Activated CD8-positive, alpha-beta memory T cell treated with anti-CD3 and anti-CD28 coated beads, Interleukin-2, amount 10 ng/mL, durations not matched to agents 7 days and 5 days (primary cell): ENCODE data around the gene KCNN1. TPM values are rescaled to one million over a fixed set of nuclear protein-coding genes. Genes with fewer than 3 reads are reported as not detected.
"Not testable (repeated sequence)": the region's sequence is repeated elsewhere in the genome, so short reads cannot be mapped to it uniquely, and the experiment has no call there.

Experiments
- ATAC-seq: fragments of 150-1000 bp; cut with Tn5 transposase; one replicate; pipeline ENCODE4 v1.10.0; 2021; ENCODE audit warnings: moderate library complexity
- CTCF ChIA-PET: fragments of 350-600 bp; sonication (Branson Sonifier 250); formaldehyde crosslinking; loops from one replicate; lab custom pipeline; 2021; ENCODE audit warnings: antibody characterized with exemption; lab: Charles Lee
- DNase-seq: peaks from one replicate; pipeline ENCODE4 v3.0.0-alpha.2; 2020
- H3K27ac Mint-ChIP-seq: one replicate; pipeline ENCODE4 v1.8.0; 2021; ENCODE audit warnings: mild to moderate bottlenecking, mixed read lengths
- H3K27me3 Mint-ChIP-seq: one replicate; pipeline ENCODE4 v1.8.0; 2021; ENCODE audit warnings: mixed read lengths
- H3K36me3 Mint-ChIP-seq: one replicate; pipeline ENCODE4 v1.8.0; 2021; ENCODE audit warnings: mild to moderate bottlenecking, mixed read lengths
- H3K4me1 Mint-ChIP-seq: one replicate; pipeline ENCODE4 v1.8.0; 2021; ENCODE audit warnings: mixed read lengths
- H3K4me3 Mint-ChIP-seq: one replicate; pipeline ENCODE4 v1.8.0; 2021; ENCODE audit warnings: mild to moderate bottlenecking, moderate library complexity, mixed read lengths
- H3K9me3 Mint-ChIP-seq: one replicate; pipeline ENCODE4 v1.8.0; 2022; ENCODE audit warnings: low read depth, mixed read lengths
- total RNA-seq, 2 experiments: library from RNA; stranded (reverse); gene quantifications; one replicate each; pipeline ENCODE4 v1.2.3, GENCODE V29; 2021

KCNN1 gene
- total RNA-seq, 2 experiments from 2014 or later = 0.21 TPM; not detected in 1

DNA sequence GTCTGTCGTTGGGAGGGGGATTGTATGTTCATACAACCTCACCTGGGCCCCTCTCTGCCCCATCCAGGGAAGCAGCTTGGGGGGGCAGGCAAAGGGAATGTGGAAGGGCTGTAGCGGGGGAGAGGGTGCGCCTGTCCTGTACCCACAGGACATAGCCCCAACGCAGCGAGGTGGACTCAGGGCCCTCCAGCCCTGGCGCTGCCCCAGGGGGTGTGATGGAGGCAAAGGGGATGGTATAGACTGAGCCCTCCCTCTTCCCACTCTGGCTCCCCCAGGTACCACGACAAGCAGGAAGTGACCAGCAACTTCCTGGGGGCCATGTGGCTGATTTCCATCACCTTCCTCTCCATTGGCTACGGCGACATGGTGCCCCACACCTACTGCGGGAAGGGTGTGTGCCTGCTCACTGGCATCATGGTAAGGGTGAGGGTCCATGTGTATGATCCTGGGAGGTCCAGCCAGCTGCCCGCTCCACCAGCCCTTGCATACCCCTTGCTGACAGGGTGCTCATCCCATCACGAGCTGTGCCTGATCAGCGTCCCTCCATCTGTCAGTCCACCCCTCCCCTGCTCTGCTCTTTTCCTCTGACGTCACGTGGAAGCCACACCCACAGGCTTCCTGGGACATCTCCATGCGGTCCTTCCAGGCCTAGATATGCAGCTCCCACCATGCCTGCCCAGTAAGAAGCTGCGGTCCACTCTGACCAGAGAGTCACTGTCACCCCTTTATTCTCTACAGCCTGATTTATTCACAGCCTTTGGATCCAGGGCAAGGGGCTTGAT is 18.3 kb downstream of the KCNN1 start:
- CTCF ChIA-PET = no interaction called here
- Mint-ChIP-seq H3K27me3 (peaks cover 4% of the 10 kb centered on the region), H3K27ac (no peak overlapping the region), H3K4me3 (no peak overlapping the region), H3K4me1 (no peaks in the 10 kb centered on the region), H3K36me3 (no peaks in the 10 kb centered on the region), H3K9me3 (no peaks in the 10 kb centered on the region)
- DNase-seq (no peak), ATAC-seq (no peak)

DNA sequence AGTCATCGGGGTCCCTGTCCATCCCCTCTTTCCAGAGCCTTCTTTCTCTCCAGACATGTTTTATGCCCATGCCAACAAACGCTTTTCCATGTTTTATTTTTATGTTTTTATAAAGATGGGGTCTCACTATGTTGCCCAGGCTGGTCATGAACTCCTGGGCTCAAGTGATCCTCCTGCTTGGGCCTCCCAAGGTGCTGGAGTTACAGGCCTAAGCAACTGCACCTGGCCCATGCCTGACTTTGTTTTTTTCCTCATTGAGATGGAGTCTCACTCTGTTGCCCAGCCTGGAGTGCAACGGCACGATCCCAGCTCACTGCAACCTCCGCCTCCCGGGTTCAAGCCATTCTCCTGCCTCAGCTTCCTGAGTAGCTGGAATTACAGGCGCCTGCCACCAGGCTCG is 19.7 kb downstream of the KCNN1 start:
- ATAC-seq, H3K9me3 Mint-ChIP-seq, H3K27me3 Mint-ChIP-seq, CTCF ChIA-PET, H3K4me1 Mint-ChIP-seq, H3K36me3 Mint-ChIP-seq, DNase-seq, H3K27ac Mint-ChIP-seq, H3K4me3 Mint-ChIP-seq: not testable (repeated sequence)

DNA sequence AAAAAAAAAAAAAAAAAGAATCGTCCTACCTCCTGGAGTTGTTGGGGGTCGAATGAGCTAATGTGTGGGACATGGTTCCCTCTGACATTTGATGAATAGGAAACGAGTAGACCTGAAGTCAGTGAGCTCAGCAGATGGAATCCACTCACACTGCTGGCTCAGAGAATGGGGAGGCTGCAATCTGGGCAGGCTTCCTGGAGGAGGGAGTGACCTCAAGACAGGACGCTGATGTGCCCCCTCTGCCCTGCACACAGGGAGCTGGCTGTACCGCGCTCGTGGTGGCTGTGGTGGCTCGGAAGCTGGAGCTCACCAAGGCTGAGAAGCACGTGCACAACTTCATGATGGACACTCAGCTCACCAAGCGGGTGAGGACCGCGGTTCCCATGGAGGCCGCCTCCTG is 21.3 kb downstream of the KCNN1 start:
- Mint-ChIP-seq H3K9me3 (no peaks in the 10 kb centered on the region), H3K27me3 (no peaks in the 10 kb centered on the region), H3K36me3 (no peaks in the 10 kb centered on the region), H3K27ac (no peak overlapping the region), H3K4me1 (no peaks in the 10 kb centered on the region), H3K4me3 (no peak overlapping the region)
- ATAC-seq (no peak), DNase-seq (no peak)
- CTCF ChIA-PET = interaction anchor here (1.8 kb wide), 1 partner anchor 10 kb away, joined by 5 read pairs; no protein-coding TSS in a partner anchor

DNA sequence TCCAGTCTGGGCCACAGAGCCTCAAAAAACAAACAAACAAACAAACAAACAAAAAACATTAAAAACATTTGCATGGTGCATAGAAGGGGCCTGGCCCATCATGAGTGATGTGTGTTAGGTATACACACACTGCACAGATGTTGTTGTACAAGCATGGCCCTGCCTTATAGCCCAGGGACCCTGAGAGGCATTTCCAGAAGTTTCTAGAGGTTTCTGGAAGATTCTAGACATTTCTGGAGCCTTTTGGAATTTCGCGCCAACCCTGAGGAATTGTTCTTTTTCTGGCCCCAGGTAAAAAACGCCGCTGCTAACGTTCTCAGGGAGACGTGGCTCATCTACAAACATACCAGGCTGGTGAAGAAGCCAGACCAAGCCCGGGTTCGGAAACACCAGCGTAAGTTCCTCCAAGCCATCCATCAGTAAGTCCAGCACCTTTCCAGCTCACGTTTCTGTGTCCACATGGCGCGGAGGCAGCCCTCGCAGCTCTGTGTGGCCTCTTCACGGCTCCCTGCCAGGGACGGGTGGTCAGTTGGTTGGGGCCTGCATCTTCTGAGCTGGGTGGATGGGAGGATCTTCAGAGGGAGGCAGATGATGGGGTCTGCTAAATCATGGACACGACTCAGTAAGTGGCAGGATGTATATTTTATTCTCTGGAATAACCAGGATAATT is 22.7 kb downstream of the KCNN1 start:
- H3K4me3 Mint-ChIP-seq = no peak overlapping the region
- no peaks in the 10 kb centered on the region for H3K4me1 Mint-ChIP-seq
- no peaks in the 10 kb centered on the region for H3K36me3 Mint-ChIP-seq
- H3K27me3 Mint-ChIP-seq = peaks cover 1% of the 10 kb centered on the region
- ATAC-seq (no peak), DNase-seq (no peak)
- CTCF ChIA-PET = interaction anchor here (1.8 kb wide), 1 partner anchor 8 kb away, joined by 5 read pairs; no protein-coding TSS in a partner anchor
- no peaks in the 10 kb centered on the region for H3K9me3 Mint-ChIP-seq
- no peak overlapping the region for H3K27ac Mint-ChIP-seq

DNA sequence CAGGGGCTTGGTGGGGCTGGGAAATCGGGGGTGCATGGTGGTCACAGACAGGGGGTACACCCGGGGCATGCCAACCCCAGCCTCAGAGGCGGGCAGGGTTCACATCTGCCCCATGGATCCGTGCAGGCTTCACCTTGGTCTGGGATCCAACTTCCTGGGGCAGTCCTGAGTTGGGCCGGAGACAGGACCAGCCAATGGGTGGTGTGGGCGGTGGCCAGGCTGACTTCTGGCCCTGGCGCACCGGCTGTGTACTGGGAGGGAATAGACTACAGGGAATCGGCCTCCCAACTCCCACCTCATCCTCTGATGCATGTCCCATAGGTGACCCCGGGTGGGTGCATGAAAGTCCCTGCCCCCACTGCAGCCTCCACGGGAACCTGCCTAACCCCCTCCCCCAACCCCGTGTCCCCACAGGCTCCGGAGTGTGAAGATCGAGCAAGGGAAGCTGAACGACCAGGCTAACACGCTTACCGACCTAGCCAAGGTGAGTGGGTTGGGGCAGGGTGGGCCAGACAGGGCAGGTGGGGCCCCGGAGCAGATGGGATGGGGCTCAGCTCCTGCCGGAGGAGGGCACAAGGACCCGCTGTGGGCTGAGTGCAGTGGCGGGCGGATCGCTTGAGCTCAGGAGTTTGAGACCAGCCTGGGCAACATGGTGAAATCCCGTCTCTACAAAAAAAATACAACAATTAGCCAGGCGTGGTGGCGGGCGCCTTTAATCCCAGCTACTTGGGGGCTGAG is 26.3 kb downstream of the KCNN1 start:
- ATAC-seq (no peak), DNase-seq (no peak)
- Mint-ChIP-seq H3K9me3 (no peaks in the 10 kb centered on the region), H3K4me1 (peaks cover 2% of the 10 kb centered on the region), H3K4me3 (no peak overlapping the region), H3K27ac (no peak overlapping the region), H3K36me3 (no peaks in the 10 kb centered on the region), H3K27me3 (peaks cover 5% of the 10 kb centered on the region)
- CTCF ChIA-PET = interaction anchor here (1.1 to 12.0 kb wide), 7 partner anchors 14 to 134 kb away, joined by 4 to 301 read pairs (median 7); partner anchors contain the start of genes CCDC124, KCNN1 and RPL18A

DNA sequence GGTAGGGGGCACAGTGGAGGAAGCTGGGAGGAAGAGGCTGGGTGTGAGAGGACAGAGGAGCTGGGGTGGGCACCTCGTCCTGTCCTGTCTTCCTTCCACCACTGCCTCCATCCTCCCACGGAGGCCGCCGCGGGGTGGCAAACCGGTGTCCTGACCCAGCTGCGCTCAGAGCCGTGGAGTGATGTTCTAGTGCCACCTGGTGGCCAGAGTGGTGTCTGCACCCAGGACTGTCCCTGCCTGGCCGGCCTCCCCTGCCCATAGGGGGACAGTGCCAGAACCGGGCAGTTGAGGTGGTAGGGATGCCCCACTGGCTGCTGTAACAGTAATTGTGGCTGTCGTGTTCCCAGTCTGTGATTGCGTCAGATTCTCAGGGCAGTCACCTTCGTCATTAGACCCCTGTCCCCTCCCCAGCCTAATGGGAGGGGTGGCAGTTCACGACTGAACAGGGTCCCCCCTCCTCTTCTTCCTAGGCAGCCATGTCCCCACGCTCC is 30.0 kb downstream of the KCNN1 start:
- H3K27ac Mint-ChIP-seq = no peak overlapping the region
- DNase-seq (peak; percentile 89), ATAC-seq (peak; percentile 50)
- H3K4me3 Mint-ChIP-seq = no peak overlapping the region
- peaks cover 15% of the 10 kb centered on the region for H3K4me1 Mint-ChIP-seq
- H3K27me3 Mint-ChIP-seq = peaks cover 5% of the 10 kb centered on the region
- no peaks in the 10 kb centered on the region for H3K9me3 Mint-ChIP-seq
- no peaks in the 10 kb centered on the region for H3K36me3 Mint-ChIP-seq
- CTCF ChIA-PET = interaction anchor here (0.5 to 12.0 kb wide), 18 partner anchors 11 to 570 kb away, joined by 3 to 301 read pairs (median 5); partner anchors contain the start of genes ARRDC2, CCDC124, KCNN1 and RPL18A

DNA sequence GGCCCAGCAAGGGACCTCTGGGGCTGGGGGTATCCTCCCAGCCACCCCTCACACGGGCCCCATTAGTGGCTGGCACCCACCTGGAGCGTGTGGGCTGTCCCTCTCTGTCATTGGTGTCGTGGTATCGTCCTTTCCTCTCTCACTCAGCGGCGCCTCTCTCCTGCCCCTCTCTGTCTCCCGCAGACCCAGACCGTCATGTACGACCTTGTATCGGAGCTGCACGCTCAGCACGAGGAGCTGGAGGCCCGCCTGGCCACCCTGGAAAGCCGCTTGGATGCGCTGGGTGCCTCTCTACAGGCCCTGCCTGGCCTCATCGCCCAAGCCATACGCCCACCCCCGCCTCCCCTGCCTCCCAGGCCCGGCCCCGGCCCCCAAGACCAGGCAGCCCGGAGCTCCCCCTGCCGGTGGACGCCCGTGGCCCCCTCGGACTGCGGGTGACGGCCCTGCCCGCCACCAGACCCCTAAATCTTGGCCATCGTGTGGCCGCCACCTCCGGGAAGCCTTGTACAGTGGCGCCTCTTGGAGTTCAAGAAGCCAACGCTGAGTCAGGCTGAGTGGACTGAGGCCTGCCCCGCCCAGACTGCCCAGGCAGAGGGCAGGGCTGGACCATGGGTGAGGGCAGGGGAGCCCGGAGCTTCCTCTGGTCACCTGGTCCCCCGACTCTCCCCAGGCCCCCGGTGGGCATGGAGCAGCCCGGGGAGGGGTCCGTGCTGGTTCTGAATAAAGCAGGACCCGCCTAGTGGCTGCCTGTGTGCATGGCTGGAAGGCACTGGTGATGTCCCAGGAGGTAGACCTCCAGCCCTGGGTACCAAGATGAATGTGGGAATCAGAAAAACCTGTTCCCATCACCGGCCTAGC is 31.3 kb downstream of the KCNN1 start:
- H3K27me3 Mint-ChIP-seq = peaks cover 5% of the 10 kb centered on the region
- H3K4me3 Mint-ChIP-seq = no peak overlapping the region
- no peak overlapping the region for H3K27ac Mint-ChIP-seq
- H3K36me3 Mint-ChIP-seq = no peaks in the 10 kb centered on the region
- no peak for DNase-seq
- no peak for ATAC-seq
- H3K4me1 Mint-ChIP-seq = peaks cover 23% of the 10 kb centered on the region
- CTCF ChIA-PET = interaction anchor here (0.6 to 12.0 kb wide), 17 partner anchors 10 to 143 kb away, joined by 3 to 301 read pairs (median 5); partner anchors contain the start of genes ARRDC2, CCDC124, KCNN1 and RPL18A
- H3K9me3 Mint-ChIP-seq = no peaks in the 10 kb centered on the region

DNA sequence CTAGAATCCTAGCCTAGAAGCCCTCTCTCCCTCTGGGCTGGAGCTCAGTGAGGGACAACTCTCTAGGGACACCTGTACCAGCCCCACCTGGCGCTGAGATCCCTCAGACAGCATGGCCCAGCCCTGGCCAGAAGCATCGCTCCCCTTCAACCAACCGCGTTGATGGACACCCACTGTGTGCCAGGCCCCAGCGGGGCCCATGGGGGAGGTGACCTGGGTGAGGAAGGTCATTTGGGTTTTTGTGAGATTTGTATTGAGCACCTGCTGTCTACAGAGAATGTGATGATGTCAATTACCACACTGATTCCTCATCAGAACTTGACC is 31.9 kb downstream of the KCNN1 start:
- Mint-ChIP-seq H3K27ac (no peak overlapping the region), H3K4me3 (no peak overlapping the region), H3K4me1 (peaks cover 26% of the 10 kb centered on the region), H3K27me3 (peaks cover 5% of the 10 kb centered on the region), H3K36me3 (no peaks in the 10 kb centered on the region), H3K9me3 (no peaks in the 10 kb centered on the region)
- CTCF ChIA-PET = interaction anchor here (1.2 to 12.0 kb wide), 6 partner anchors 52 to 139 kb away, joined by 3 to 301 read pairs (median 14); partner anchors contain the start of genes CCDC124, RPL18A and SLC5A5
- DNase-seq (no peak), ATAC-seq (no peak)

DNA sequence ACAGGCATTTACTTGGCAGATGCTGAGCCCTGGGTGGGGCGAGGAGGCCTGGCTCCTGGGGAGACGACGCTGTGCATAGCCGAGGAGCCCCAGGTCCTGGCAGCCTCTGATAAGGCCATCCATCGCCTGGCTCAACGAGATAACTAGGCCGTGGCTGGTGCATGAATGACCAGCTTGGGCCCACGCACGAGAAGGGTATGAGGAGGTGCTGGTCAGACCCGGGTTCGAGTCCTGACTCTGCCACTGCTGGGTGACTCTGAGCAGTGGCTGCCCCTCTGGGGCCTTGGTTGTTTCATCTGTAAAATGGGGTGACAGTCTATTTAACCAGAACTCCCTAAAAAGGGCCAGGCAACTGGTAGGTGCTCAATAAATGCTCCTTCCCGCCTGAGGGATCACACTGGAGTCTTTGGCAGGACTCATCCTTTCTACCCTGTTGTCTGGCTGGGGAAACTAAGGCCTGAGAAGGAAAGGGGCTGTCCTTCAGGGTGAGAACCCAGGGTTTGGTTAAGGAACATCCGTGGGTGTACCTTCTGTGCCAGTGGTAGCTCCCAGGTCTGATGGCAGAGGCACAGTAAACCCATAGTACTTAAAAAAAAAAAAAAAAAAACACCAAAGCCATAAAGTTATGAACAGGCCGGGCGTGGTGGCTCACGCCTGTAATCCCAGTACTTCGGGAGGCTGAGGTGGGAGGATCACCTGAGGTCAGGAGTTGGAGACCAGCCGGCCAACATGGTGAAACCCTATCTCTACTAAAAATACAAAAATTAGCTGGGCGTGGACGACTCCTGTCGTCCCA is 33.0 kb downstream of the KCNN1 start:
- Mint-ChIP-seq H3K4me3 (peak overlapping the region; percentile 79), H3K27ac (peak overlapping the region; percentile 99), H3K36me3 (no peaks in the 10 kb centered on the region), H3K9me3 (no peaks in the 10 kb centered on the region), H3K27me3 (peaks cover under 1% of the 10 kb centered on the region), H3K4me1 (peaks cover 26% of the 10 kb centered on the region)
- ATAC-seq (no peak), DNase-seq (no peak)
- CTCF ChIA-PET = interaction anchor here (0.6 to 12.0 kb wide), 6 partner anchors 55 to 1591 kb away, joined by 3 to 301 read pairs (median 5); partner anchors contain the start of gene CCDC124

DNA sequence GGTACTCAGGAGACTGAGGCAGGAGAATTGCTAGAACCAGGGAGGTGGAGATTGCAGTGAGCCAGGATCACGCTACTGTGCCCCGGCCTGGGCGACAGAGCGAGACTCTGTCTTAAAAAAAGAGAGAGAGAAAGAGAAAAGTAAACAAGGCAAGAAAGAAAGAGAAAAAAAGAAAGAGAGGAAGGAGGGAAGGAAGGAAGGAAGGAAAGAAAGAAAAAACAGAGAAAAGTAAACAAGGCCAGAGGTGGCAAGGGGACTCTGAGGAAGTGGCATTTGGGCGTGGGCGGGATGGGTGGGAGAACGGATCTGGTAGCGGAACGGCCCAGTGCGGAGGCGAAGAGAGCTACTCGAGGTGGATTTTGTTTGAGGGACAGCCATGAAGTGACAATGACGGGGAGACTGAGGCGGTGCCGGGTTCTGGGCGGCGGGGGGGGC is 33.6 kb downstream of the KCNN1 start:
- CTCF ChIA-PET = interaction anchor here (0.6 to 12.0 kb wide), 8 partner anchors 55 to 1590 kb away, joined by 3 to 301 read pairs (median 6); partner anchors contain the start of gene CCDC124
- DNase-seq (no peak), ATAC-seq (no peak)
- Mint-ChIP-seq H3K9me3 (no peaks in the 10 kb centered on the region), H3K27ac (peak overlapping the region; percentile 99), H3K4me3 (peak overlapping the region; percentile 79), H3K4me1 (peaks cover 26% of the 10 kb centered on the region), H3K36me3 (no peaks in the 10 kb centered on the region), H3K27me3 (no peaks in the 10 kb centered on the region)

DNA sequence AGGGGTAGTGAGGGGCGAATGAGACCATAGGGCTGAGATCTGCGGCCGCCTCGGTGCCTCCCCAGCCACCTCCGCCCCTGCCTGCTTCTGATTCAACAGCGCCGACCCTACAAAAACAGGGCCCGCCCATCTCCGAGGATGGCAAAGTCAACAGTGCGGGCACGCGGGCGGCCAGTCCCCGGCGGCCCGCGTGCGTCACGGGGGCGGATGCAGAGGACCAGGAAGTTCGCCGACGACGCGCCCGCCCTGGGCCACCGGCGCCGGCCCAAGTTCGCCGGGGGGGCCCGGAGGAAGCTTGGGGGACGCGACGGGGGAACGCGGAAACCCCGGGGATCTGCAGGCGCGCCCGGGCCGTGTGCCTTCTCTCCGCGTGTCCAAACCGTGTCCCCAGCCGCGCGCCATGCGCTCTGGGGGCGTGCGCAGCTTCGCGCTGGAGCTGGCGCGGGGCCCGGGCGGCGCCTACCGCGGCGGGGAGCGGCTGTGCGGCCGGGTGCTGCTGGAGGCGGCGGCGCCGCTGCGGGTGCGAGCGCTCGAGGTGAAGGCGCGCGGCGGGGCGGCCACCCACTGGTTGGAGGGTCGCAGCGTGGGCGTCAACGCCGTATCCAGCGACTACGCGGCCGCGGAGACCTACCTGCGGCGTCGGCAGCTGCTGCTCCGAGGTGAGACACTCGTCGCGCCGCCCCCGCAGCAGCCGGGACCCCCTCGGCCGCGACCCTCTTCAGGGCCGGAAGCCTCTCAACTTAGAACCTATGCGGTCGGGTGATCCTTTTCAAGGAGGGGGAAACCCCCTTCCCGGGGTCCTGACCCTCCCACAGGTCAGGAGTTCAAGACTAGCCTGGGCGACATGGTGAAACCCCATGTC is 34.2 kb downstream of the KCNN1 start:
- ATAC-seq (peak; percentile 87), DNase-seq (peak; percentile 95)
- Mint-ChIP-seq H3K4me1 (peaks cover 26% of the 10 kb centered on the region), H3K9me3 (no peaks in the 10 kb centered on the region), H3K27ac (peak overlapping the region; percentile 99), H3K36me3 (no peaks in the 10 kb centered on the region), H3K27me3 (no peaks in the 10 kb centered on the region), H3K4me3 (peak overlapping the region; percentile 82)
- CTCF ChIA-PET = interaction anchor here (0.7 to 12.0 kb wide), 10 partner anchors 28 to 159 kb away, joined by 3 to 301 read pairs (median 4); partner anchors contain the start of gene CCDC124
